Amniotic stem cell (primary cell): ENCODE data around the gene SLC2A13.

Experiments
- DNase-seq: peaks from one replicate; lab custom pipeline; 2025; lab: John Stamatoyannopoulos, UW

The SLC2A13 gene

DNA sequence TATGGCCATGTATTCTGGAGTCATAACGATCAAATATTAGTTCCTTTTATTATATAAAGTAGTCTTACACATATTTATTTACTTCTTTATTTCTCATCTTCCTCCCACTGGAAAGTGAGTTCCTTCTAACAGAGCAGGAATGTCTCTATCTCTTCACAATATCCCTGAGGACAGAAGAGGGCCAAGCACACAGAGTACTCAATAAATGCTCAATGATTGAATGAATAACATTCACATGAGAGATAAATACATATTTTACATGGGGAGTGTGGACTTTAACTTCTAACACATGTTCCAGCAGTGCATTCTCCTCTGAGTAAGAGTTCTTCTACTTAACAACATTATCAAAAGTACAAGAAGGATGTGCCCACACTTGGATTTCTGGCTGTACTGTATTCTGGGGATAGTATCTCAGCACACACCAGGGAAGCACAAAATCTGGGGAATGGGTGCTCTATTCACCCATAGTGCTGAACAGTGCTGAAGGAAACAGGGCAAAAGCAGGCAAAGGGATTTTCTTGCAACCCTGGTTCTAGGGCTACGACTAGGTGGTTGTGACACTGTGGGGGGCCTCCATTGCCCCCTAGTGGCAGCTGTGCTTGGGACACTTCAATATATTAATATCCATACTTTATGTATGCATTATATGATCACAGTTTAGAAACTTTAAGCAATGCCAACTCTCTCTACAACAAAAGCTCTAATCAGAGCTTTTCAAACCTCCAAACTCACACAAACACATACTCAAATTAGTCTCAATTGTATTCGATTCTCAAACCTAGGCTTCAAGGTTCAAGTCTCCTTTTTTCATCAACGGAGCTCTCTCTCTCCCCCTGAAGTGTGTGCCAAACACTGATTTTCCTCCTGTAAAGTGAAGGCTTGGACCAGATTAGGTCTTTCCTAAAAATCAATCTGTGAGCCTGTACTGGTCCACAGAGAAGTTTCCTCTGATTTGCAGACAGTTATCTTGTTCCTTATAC is 115.5 kb downstream of the SLC2A13 start:
- peak; percentile 4 for DNase-seq

DNA sequence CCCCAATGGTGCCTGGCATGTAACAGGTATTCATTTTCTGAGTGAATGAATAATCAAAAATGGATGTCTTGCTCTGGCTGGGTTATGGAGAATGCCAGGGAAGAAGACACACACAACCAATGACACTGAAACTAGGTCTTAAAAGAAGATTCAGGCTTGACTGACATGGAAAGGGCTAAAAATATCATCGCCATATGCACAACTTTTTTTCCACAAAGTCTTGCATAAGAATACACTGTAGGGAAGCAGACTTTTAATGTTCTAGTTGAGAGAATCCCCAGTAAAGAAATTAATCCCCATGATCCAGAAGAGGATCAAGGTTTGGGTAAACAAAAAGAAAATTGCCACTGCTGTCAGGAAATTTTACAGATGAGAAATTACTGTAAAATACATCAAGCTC is 116.4 kb downstream of the SLC2A13 start:
- DNase-seq, result no peak

DNA sequence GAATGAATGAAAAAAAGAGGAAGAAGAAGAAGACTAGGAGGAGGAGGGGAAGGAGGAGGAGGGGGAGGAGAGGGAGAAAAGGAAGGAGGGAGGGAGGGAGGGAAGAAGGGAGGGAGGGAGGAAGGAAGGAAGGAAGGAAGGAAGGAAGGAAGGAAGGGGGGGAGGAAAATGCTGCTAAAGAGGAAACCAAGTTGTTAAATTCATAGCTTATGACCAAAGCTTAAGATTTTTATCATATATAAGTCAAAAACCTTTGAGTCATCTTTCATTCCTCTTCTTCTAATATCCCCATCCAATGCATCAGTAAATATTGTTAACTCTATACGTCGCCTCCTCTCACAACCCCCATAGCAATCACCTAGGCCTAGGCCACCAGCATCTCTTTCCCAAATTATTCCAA is 117.3 kb downstream of the SLC2A13 start:
- DNase-seq, result no peak

DNA sequence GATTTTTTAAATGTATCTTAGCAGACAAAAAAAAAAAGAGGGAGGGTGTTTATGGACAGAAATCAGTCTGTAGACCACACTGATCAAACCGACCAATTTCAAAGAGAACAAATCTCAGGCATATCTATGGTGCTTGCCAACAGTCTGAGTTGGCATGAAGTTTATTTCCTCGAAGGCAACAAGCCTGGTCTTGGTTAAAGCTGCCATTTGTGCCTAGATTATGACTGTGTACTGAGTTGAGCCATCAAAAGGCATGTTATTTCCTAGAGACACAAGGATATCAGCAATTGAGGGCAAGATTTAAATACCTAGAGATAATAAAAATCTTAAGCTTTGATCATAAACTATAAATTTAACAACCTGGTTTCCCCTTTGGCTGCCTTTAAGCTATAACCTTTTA is 119.2 kb downstream of the SLC2A13 start:
- no peak for DNase-seq

DNA sequence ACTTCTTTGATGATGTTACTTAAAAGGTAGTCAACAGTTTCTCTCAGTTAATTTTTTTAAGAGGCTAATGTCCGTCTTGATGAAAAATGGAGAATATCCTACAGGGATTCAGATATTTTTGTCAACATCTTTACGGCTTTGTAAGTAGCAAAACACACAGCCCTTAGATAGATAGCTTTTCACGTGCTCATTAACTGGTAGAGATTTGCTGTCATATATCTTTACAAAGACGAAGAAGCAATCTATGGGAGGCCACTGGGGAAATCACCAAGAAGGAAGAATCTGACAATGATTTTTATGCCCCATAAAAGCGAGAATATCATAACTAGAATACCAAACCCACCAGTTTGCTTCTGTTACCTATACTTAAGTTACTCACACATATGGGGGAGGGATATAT is 121.2 kb downstream of the SLC2A13 start:
- DNase-seq, result no peak

DNA sequence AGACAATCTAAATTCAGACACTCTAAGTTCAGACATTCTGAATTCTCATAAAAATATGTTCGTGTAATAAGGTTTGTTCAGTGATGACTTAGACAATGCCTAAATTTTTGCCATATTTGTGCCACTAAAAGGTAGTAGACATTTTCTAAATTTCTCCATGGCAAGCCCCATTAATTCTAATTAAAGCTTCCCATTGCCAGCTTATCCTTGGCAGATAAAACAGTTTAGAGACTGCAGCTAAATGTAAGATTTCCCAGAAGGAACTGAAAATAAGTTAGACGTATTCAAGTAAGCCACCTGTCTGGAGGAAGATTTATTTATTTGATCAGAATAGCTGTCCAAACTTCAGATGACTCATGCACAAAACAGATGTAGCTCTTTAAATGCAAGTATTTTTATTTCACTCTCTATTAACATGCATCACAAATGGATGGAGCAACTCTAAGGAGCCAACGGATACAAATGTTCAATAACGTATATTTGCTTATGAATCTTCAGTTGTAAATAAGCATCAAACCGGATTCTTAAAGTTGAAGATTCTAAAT is 130.4 kb downstream of the SLC2A13 start:
- no peak for DNase-seq

DNA sequence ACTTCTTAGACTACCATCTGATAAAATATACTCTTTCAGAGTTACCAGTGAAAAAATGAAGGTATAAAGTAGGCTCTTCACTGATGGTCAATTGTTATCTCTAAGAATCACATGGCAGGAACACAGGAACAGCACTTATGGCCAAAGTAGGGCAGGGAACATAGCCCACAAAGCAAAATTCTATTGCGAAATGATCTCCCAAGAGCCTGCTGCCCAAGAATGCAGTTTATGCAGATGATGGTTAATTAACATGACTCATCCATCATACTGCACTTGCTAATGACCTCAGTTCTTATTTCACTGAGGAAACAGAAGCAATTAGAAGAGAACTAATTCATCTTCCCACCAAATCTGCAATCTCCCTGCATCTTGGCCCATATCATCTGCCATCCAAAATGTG is 133.8 kb downstream of the SLC2A13 start:
- no peak for DNase-seq

DNA sequence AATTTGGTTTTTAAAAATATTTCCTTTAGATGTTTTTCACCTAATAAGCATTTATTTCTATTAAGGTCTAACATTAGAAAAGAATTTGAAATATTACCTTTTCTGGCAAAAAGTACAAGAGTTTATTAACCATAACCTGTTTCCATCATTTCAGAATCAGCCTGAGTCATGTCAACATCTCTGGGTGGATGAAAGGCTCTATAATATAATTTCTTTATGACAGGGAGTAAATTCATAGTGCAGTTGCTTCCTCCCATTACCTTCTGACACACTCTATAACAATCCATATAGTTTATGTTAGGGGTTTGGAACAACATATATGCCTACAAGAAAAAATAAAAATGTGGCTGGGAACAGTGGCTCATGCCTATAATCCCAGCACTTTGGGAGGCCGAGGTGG is 134.5 kb downstream of the SLC2A13 start:
- no peak for DNase-seq

DNA sequence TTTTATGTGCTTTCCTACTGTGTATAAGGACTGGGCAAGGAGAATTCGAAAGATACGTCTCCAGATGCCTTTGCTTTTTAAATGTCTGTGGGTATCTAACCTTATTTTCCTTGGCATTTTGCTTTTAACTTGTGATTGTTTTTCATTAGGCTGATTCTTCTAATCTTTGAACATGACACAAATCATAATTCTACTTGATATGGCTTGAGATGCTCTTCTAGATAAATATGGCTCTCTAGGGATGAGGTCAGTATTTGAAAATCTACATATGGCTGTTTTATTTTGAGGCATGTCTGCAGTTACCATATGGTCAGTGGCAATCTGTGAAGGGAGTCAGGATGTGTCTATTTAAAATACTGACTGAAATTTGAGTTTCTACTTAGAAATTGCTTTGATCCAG is 139.2 kb downstream of the SLC2A13 start:
- DNase-seq, result no peak

DNA sequence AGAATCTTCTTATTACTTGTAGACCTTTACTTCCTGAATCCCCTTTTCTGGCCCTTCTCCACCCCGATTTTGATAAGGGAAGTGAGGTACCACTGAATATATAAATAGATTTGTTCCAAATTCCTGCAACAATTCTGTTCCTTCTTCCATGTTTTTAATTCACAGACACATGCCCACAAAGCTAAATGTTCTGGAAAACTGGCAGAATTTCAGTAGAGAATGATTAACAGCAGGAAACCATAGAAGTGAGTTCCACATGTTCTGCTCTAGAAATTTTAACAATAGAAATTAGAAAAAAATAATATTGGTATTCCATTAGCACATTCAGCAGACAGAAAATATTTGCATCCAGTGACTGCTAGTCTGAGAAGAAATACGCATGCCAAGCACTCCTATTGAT is 139.6 kb downstream of the SLC2A13 start:
- DNase-seq, result no peak

DNA sequence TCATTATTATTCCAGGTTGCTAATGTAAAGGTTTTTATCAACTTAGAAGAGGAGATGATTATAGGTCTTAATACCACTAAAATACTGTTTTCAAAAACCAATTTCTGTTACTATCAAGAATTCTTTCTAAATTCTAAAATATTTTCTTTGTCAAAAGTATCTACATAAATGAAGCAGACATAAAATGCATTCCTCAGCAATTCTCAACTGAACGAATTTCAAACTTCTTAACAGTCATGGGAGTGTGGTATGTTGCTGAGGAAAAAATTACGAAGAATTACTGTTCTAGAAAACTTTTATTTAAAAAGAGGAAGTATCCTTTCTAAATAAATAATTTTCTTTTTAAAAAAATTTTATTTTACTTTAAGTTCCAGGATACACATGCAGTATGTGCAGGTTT is 146.4 kb downstream of the SLC2A13 start:
- no peak for DNase-seq

DNA sequence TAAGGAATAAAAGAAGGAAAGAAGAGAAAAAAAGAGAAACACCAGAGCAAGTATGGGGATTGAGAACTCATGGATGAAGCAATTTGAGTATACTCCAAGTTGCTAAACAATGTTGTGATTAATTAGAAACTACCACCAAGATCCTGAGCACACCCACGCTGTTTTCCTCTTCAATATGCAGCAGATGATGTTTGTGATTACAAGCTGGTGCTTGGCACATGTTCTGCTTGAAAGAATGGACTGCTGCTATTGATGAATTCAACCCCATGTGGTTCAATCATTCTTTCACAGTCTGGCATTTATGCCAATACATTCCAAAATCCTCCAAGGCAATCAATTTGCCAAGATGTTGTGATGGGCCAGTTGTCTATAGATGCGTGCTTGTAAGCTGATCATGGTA is 146.8 kb downstream of the SLC2A13 start:
- no peak for DNase-seq

DNA sequence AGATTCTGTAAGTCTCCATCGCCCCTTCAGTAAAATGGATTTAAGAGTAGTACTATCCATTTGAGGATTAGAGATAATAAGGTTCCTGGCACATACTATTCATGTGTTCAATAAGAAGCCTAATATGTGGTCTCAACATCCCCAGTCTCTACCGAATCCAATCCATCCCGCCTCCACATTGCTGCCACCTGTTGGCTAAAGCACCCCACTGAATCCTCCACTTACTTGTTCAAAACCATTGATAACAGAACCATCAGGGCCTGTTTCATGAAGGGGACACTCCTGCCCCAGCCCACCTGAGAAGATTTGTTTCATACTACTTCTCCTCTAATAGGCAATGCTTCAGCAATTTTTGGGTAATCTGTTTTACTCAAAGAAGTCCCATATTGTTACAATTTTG is 147.5 kb downstream of the SLC2A13 start:
- no peak for DNase-seq

DNA sequence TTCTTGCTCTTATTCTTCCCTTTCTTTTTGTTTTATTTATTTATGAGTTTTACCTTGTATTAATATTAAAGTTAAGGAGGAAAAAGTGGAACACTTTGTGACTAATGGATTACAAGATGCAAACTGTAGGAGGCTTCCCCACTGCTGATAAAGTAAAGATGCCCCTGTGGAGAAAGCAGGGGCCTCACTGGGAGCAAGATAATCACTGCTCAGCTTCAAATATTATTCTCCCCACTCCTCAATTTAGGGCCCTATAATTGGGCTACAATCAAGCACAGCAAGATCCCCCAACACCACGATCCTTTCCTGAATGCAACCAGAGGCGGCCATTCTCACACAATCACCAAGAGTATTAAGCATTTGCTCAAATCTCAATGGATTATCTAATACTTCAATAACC is 149.2 kb downstream of the SLC2A13 start:
- no peak for DNase-seq

DNA sequence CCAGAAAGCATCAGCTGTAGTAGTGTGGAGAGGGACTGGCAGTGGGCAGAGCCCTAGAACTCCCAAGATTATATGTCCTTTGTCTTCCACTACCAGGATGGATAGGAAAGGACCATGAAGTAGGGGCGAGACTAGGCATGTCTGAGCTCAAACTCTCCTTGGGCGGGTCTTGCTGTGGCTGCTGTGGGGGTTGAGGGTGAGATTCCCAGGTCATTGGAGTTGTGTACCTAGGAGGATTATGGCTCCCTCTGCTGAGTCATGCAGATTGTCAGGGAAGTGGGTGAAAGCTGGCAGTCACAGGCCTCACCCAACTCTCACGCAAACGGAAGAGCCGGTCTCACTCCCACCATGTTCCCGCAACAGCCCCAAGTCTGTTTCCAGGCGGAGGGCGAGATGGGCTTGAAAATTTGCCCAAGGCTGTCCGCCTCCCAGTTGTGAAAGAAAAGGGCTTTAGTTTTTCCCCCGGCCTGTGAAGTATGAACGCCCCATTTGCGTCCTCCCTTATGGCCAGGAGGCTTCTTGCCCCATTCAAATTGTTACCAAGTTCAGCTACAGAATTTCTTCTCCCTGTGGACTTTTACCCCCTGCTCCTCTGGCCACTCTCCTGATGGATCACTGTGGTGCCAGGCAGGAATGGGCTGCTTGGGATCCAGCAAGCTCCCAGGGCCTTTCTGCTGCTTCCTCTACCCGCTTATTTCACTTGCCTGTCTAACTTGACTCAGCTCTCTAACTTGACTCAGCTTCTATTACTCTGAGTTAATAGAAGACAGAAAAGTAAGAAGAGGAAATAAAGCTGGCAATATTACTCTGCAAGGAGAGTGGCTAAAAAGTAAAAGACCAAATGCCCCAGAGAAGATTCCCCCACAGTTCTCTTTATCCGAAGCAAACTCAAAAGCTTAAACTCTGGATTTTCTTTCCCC is 159.3 kb downstream of the SLC2A13 start:
- no peak for DNase-seq

DNA sequence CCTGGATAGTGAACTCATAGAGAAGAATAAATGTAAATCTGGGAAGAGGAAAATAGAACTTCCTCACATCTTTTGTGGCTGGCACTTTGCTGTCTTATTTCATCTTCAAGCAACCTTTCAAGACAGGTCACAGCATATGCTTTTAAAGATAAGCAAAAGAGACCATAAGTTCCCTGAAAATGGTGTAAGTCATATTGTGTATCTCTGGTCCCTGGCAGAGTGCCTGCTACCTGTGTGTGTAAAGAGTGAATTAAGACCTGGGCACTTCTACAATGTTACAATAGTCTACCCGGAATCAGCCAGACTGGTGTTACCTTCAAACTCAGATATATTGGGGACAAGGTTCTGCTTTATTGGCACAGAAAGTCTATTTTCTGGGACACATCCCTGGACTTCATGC is 168.8 kb downstream of the SLC2A13 start:
- no peak for DNase-seq

DNA sequence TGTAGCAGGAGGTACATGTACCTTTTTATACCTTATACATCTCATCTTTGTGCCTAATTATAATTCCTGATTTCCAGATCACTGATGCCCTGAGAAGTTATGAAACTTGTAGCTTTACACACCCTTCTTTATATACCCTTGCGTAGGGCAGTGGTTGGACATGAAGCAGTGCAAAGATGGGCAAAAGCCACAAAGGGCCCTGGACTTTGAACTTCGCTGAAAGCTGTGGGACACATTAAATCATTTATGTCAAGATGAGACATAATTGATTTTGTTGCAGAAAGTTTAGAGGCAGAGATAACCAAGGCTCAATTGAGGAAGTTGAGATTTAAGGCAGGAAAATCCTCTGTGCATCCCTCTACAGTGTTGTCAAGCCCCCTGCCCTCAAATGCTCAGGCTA is 170.0 kb downstream of the SLC2A13 start:
- DNase-seq, result no peak

DNA sequence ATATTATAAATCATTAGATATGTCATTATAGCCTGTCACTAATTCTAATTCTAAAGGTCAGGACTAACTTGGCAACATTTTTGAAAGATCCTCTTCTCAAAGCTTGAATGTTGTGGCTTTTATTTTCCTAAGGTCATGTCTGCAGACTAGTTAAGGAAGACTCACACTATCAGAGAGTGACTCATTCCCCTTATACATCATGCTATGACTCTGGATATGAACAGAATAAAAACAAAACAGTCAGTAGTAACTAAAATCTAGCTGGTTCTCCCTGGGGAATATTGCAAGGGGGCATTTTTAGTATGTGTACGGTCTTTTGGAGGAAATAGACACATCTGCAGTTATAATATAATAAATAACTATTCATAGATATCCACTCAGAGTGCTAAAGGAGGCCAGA is 170.6 kb downstream of the SLC2A13 start:
- peak; percentile 1 for DNase-seq

DNA sequence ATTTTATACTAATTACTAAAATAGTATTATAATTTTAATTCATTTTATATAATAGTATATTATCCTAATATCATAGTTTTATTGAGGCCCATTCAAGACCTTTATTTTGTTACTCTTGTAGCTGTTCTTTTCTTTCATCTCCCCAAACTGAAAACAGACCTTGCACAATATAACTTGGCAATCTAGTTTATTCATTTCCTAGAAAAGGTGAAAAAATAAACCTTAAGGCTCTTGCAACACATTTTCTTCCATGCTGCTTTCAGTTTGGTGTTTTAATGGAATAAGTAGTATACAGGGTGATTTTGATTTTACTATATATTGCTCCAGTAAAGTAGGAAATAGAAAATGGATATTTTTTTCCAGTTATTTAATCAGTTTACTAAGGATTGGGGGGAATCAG is 174.0 kb downstream of the SLC2A13 start:
- no peak for DNase-seq

DNA sequence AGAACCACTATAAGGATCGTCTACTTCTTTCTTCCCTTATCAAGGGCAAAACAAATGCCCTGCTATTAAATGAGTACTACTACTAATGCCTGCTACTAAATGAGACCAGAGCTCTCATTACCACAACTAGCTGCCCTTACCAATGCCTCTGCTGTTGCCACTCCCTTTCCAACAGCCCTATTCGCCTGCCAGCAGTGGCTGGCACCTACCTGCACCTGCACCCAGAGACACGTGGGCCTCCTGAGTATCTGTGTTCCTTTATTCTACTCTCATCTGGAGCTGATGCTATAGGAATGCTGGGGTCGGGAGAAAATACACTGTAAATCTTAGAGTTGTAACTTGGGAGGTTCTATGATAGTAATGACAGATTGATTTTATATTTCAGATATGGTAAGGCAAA is 174.7 kb downstream of the SLC2A13 start:
- DNase-seq, result no peak

DNA sequence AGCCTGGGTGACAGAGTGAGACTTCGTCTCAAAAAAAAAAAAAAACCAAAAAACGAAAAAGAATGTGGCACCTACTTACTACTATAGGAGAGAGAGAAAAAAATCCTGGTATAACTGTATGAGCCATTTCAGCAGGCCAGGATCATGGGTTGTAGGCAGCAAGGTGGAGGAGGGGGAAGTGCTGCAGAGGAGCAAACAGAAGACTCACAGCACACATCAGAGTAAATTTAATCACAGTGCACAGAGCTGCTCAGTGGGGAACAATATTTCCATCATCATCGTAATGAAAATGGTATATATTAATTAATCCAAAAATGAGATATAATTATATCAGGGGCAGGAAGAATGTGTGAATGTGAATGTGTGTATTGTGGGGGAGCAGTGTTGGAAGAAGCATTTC is 175.8 kb downstream of the SLC2A13 start:
- DNase-seq, result no peak

DNA sequence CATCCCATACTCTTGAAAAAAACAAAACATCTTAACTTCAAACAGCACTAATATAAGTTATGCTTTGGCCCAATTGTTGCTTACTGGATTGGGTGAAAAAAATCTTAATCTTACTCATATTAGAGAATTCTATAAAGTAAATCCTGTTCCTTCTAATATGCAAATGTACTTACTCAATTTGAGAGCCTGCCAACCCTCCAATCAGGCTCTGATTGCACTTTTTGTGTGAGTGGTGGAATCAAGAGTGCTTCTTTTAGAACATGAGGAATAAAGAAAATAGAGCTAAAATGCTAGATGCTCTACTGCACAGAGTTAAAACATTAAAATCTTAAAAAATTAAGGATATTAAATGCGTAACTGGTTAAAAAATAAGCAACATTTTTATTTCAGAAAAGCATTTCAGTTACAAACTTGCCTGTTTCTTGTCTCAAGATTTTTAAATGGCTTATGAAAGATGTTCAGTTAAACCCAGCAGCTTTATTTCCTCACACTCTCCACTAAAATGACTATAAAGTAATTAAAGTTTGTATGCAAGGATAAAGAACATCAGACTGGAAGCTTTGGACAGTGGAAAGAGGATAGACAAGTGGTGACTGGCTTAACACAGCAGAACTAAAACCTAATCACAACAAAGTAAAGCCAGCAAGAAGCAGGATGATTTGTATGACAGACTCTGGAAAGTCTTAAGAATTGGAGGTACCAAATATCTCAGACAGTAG is 177.5 kb downstream of the SLC2A13 start:
- no peak for DNase-seq
